Endothelial cell of umbilical vein (primary cell): Measurements from ENCODE around the gene AIG1. TPM values are rescaled to one million over a fixed set of nuclear protein-coding genes. Genes with fewer than 3 reads are reported as not detected.

ENCODE experiments used
- BruUV-seq: library from RNA; stranded (reverse); fragments of 400-500 nt; replicated peaks from 2 replicates; lab custom pipeline; 2021; lab: Mats Ljungman, UMichigan
- CTCF ChIA-PET: fragments of 300-600, 350-600 bp; sonication (Branson Sonifier 250); formaldehyde crosslinking; loops from one replicate; lab custom pipeline; 2021; ENCODE audit warnings: antibody characterized with exemption, inconsistent platforms; lab: Charles Lee
- POLR2A ChIA-PET: fragments of 300-600, 350-600 bp; sonication (Branson Sonifier 250); formaldehyde crosslinking; loops from one replicate; lab custom pipeline; 2021; ENCODE audit warnings: antibody characterized with exemption, inconsistent platforms; lab: Charles Lee
- DNase-seq: peaks from one replicate; pipeline ENCODE4 v3.0.0-alpha.2; 2011; ENCODE audit warnings: low read depth, low spot score
- FAIRE-seq: peaks from 2 replicates; lab custom pipeline; 2011; peaks lifted over from hg19 to GRCh38; lab: Jason Lieb, UNC
- H2AFZ ChIP-seq: 2 replicates; pipeline ENCODE4 v1.6.0; 2012; ENCODE audit warnings: low read depth, low read length, control low read depth, inconsistent platforms
- H3K27ac ChIP-seq: 2 replicates; pipeline ENCODE4 v1.5.1; 2011; ENCODE audit warnings: low read depth, mild to moderate bottlenecking, control low read depth, low read length, moderate library complexity; ENCODE audit not compliant: insufficient read depth
- H3K27me3 ChIP-seq, 2 experiments: 2 replicates each; pipeline versions ENCODE4 v1.6.0 to v1.6.1; 2011; ENCODE audit warnings: low read length in 2 of 2, mixed read lengths in 1 of 2; ENCODE audit not compliant: control insufficient read depth in 2 of 2, insufficient read depth in 2 of 2
- H3K36me3 ChIP-seq, 2 experiments: 2 replicates in 1 of 2; 3 replicates in 1 of 2; pipeline ENCODE4 v1.5.1; 2011; ENCODE audit warnings: low read length in 2 of 2, mild to moderate bottlenecking in 1 of 2, moderate library complexity in 1 of 2; ENCODE audit not compliant: control insufficient read depth in 2 of 2, insufficient read depth in 2 of 2; ENCODE audit errors: extremely low read depth in 1 of 2
- H3K4me1 ChIP-seq: 3 replicates; pipeline ENCODE4 v1.5.1; 2011; ENCODE audit warnings: mild to moderate bottlenecking, low read length; ENCODE audit not compliant: control insufficient read depth, insufficient read depth; ENCODE audit errors: extremely low read depth
- H3K4me2 ChIP-seq: 2 replicates; pipeline ENCODE4 v1.6.1; 2011; ENCODE audit warnings: low read length, control low read depth, mixed read lengths; ENCODE audit not compliant: insufficient read depth
- H3K4me3 ChIP-seq, 3 experiments: fragments of 200-600 bp in 1 of 3; sonication (generic), shearing (Covaris generic) in 1 of 3; replicated peaks in 1 of 3; 2 replicates each; pipeline ENCODE4 v1.5.1; 2011 to 2016; ENCODE audit warnings: control low read depth in 3 of 3, low read length in 3 of 3, mild to moderate bottlenecking in 2 of 3, inconsistent platforms in 1 of 3, low read depth in 1 of 3, moderate library complexity in 1 of 3; ENCODE audit not compliant: insufficient read depth in 1 of 3
- H3K79me2 ChIP-seq: 2 replicates; pipeline ENCODE4 v1.6.0; 2012; ENCODE audit warnings: low read length, inconsistent platforms; ENCODE audit not compliant: control insufficient read depth, insufficient read depth
- H3K9ac ChIP-seq: replicated peaks from 2 replicates; pipeline ENCODE3; 2011; ENCODE audit warnings: low read length, control low read depth; ENCODE audit not compliant: insufficient read depth; ENCODE audit errors: extremely low read depth
- H3K9me1 ChIP-seq: replicated peaks from 3 replicates; pipeline ENCODE4 v1.6.0; 2011; ENCODE audit warnings: mild to moderate bottlenecking, low read length; ENCODE audit not compliant: control insufficient read depth, insufficient read depth; ENCODE audit errors: extremely low read depth
- H3K9me3 ChIP-seq: replicated peaks from 2 replicates; pipeline ENCODE4 v1.5.1; 2012; ENCODE audit warnings: low read length, inconsistent platforms; ENCODE audit not compliant: control insufficient read depth, insufficient read depth
- H4K20me1 ChIP-seq: replicated peaks from 2 replicates; pipeline ENCODE3; 2011; ENCODE audit warnings: mild to moderate bottlenecking, low read length; ENCODE audit not compliant: control insufficient read depth, insufficient read depth; ENCODE audit errors: extremely low read depth
- CTCF ChIP-seq, 2 donors: IDR thresholded peaks; 1 replicate in 1 of 2; 2 replicates in 1 of 2; pipeline ENCODE4 v1.5.1; 2011; ENCODE audit warnings: low read length in 2 of 2, mild to moderate bottlenecking in 2 of 2, moderate library complexity in 2 of 2, control low read depth in 1 of 2, inconsistent platforms in 1 of 2, low read depth in 1 of 2; ENCODE audit not compliant: insufficient read depth in 1 of 2; ENCODE audit errors: extremely low read depth in 1 of 2
- EZH2 ChIP-seq: IDR thresholded peaks from 2 replicates; pipeline ENCODE4 v1.6.1; 2012; ENCODE audit warnings: borderline replicate concordance, low read depth, mild to moderate bottlenecking, moderate library complexity, low read length, inconsistent platforms; ENCODE audit not compliant: severe bottlenecking
- FOS ChIP-seq: IDR thresholded peaks from 2 replicates; pipeline ENCODE4 v1.6.1; 2011; ENCODE audit warnings: mild to moderate bottlenecking, low read length, moderate library complexity, borderline replicate concordance; ENCODE audit not compliant: insufficient read depth
- GATA2 ChIP-seq: IDR thresholded peaks from 2 replicates; pipeline ENCODE4 v1.7.0; 2011; ENCODE audit warnings: low read depth, mild to moderate bottlenecking, moderate library complexity, mixed read lengths, low read length; ENCODE audit not compliant: insufficient read length, insufficient read depth
- JUN ChIP-seq: IDR thresholded peaks from 2 replicates; pipeline ENCODE4 v1.6.1; 2011; ENCODE audit warnings: borderline replicate concordance, low read depth; ENCODE audit not compliant: insufficient read length, insufficient read depth
- MAX ChIP-seq: IDR thresholded peaks from 2 replicates; pipeline ENCODE4 v1.6.1; 2011; ENCODE audit not compliant: insufficient read depth, insufficient read length
- MYC ChIP-seq: IDR thresholded peaks from one replicate; pipeline ENCODE4 v1.6.1; 2011; ENCODE audit warnings: mild to moderate bottlenecking, low read depth, low read length
- POLR2A ChIP-seq: IDR thresholded peaks from 2 replicates; pipeline ENCODE4 v1.6.1; 2012; ENCODE audit warnings: low read depth, mild to moderate bottlenecking, control low read depth, low read length
- POLR2AphosphoS5 ChIP-seq: IDR thresholded peaks from 2 replicates; pipeline ENCODE4 v1.6.1; 2012; ENCODE audit warnings: low read depth, mild to moderate bottlenecking, control low read depth, low read length, moderate library complexity; ENCODE audit not compliant: insufficient read depth
- dilution Hi-C: fragments of 300-500 bp; cut with MboI; formaldehyde crosslinking; loops from one replicate; pipeline ENCODE4 v1.15.0; 2019; ENCODE audit warnings: low sequenced_read_pairs; ENCODE audit not compliant: extremely low pct_ligation_motif_present
- intact Hi-C: fragments of 100-400 bp; cut with micrococcal nuclease; formaldehyde crosslinking; loops from one replicate; pipeline ENCODE4 v1.10.0; 2022
- polyA plus RNA-seq, 4 experiments: library from polyadenylated mRNA; depleted of rRNA in 3 of 4; stranded (reverse) in 3 of 4; unstranded in 1 of 4; fragments of >200 nt; gene quantifications; 2 replicates each; pipeline versions ENCODE4 v1.2.1 to v1.2.3, GENCODE V29; 2011 to 2012; ENCODE audit warnings: missing spikeins in 1 of 4
- total RNA-seq: library from RNA; stranded (reverse); gene quantifications from 2 replicates; pipeline ENCODE4 v1.2.3, GENCODE V29; 2021

AIG1 gene
- total and polyA plus RNA-seq, 2 donors (not counting 3 experiments of a cell fraction or from before 2014, with no cell fraction given) = 17.7 to 22.7 TPM

- Histone ChIP-seq H3K9me3 (no peaks in the 10 kb centered on the region), H4K20me1 (no peaks in the 10 kb centered on the region), H3K79me2 (no peaks in the 10 kb centered on the region), H3K4me3 (no peak overlapping the region), H3K4me1 (no peaks in the 10 kb centered on the region), H3K36me3 (no peaks in the 10 kb centered on the region), H3K9ac (no peak overlapping the region), H2AFZ (no peak overlapping the region), H3K9me1 (no peaks in the 10 kb centered on the region), H3K27ac (no peak overlapping the region), H3K27me3 (no peaks in the 10 kb centered on the region), H3K4me2 (no peak overlapping the region)
- ChIA-PET CTCF (no interaction called here), POLR2A (no interaction called here)
- BruUV-seq = no TSS peak
- TF ChIP-seq FOS (no peak), JUN (no peak), EZH2 (no peak), MAX (no peak), MYC (no peak), POLR2AphosphoS5 (no peak), CTCF (IDR thresholded peaks at IDR 0.05; ENCODE audit: extremely low read depth in 1 of 2, insufficient read depth in 1 of 2, low read depth in 1 of 2, low read length in 2 of 2) (no peak), POLR2A (no peak), GATA2 (no peak)
- no peak for FAIRE-seq
- dilution Hi-C loops (no loop called here), intact Hi-C loops (no loop called here)
- DNase-seq = no peak
These were observed 32.1 kb downstream of the AIG1 start for GRCh38 chr6:143092768-143093167.
